DMS 273 (cell line): ENCODE measurements around the gene LYST.
A peak's percentile ranks its signal among the peaks of the same experiment; 100 is the strongest.
"Not testable (repeated sequence)": the region's sequence is repeated elsewhere in the genome, so short reads cannot be mapped to it uniquely, and the experiment has no call there.

Source experiments
- DNase-seq: peaks from one replicate; lab custom pipeline; 2025; ENCODE audit not compliant: unreplicated experiment; lab: John Stamatoyannopoulos, UW

LYST gene

GRCh38 chr1:235866205-235866912 lies at the start of gene LYST:
Gene LYST, minus strand, starts transcription at chr1:235866906. Its CDS starts 36,489 bp downstream, at chr1:235830417.
- peak; percentile 85 for DNase-seq

GRCh38 chr1:235915489-235915888 lies 48.8 kb upstream of the LYST start:
- not testable (repeated sequence) for DNase-seq

- no peak for DNase-seq
Observed at GRCh38 chr1:235913311-235913710, 46.6 kb upstream of the LYST start.

GRCh38 chr1:235911876-235912275 lies 45.2 kb upstream of the LYST start:
- no peak for DNase-seq

GRCh38 chr1:235911300-235911662 lies 44.6 kb upstream of the LYST start:
- no peak for DNase-seq

- DNase-seq, result peak; percentile 64
Observed at GRCh38 chr1:235910357-235911299, 43.9 kb upstream of the LYST start.

- DNase-seq, result peak; percentile 16
Observed at GRCh38 chr1:235908742-235909520, 42.2 kb upstream of the LYST start.

GRCh38 chr1:235907897-235908240 lies 41.2 kb upstream of the LYST start:
- no peak for DNase-seq

GRCh38 chr1:235907187-235907896 lies 40.6 kb upstream of the LYST start:
- DNase-seq, result no peak

- DNase-seq, result no peak
Observed at GRCh38 chr1:235906436-235906835, 39.7 kb upstream of the LYST start.

- DNase-seq, result not testable (repeated sequence)
Observed at GRCh38 chr1:235903809-235904208, 37.1 kb upstream of the LYST start.

- DNase-seq, result no peak
Observed at GRCh38 chr1:235902677-235903542, 36.2 kb upstream of the LYST start.

GRCh38 chr1:235901461-235901860 lies 34.8 kb upstream of the LYST start:
- DNase-seq, result no peak

- DNase-seq, result no peak
Observed at GRCh38 chr1:235898126-235898525, 31.4 kb upstream of the LYST start.

GRCh38 chr1:235893840-235894239 lies 27.1 kb upstream of the LYST start:
- DNase-seq, result no peak

- no peak for DNase-seq
Observed at GRCh38 chr1:235892734-235893413, 26.2 kb upstream of the LYST start.

- DNase-seq, result no peak
Observed at GRCh38 chr1:235892202-235892601, 25.5 kb upstream of the LYST start.

GRCh38 chr1:235888119-235888643 lies 21.5 kb upstream of the LYST start:
- DNase-seq, result no peak

GRCh38 chr1:235887676-235888075 lies 21.0 kb upstream of the LYST start:
- DNase-seq, result no peak
